Parietal lobe (tissue), 1 donor: ENCODE results near the gene HUS1. TPM values are rescaled to one million over a fixed set of nuclear protein-coding genes. Genes with fewer than 3 reads are reported as not detected.

Source experiments
- total RNA-seq: library from RNA; depleted of rRNA; stranded (reverse); fragments of >200 nt; gene quantifications from one replicate; pipeline ENCODE4 v1.2.3, GENCODE V29; 2014

The HUS1 gene
- total RNA-seq, result 27.5 TPM

DNA sequence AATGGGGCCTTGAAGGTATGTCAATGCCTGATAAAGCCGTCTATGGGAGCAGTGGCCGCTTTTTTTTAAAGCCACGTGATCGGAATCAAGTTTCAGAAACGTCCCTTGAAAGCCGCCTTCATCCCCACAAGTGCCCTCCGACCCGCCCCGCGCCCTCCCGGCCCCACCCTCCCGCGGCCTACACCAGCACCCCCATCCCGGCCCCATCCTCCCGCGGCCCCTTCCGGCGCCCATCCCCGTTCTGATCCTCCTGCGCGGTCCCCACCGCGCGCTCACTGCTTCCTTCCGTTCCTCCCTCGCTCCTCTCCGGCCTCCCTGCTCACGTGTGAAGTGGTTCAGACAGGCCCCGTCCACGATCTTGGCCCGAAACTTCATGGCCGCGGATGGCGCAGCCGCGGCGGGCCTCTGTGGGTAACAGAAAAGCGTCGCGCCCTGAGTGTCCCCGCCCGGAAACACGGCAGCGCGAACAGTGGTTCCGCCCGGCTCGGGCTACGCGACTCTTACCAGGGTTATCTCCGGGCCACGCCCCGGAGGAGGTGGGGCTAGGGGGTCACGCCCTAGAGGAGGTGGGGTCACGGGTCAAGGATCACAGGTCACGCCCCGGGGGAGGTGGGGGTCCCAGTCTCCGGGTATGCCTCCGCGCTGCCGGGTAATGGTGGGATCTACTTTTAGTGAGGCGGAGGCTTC, at the start of gene HUS1:
Gene HUS1, minus strand, starts transcription at position 471 of the 687 bp plus-strand sequence. Its CDS starts 96 bp downstream, at position 375.

GRCh38 chr7:48028938-48029337, 49.5 kb upstream of the HUS1 start, which contains the start of gene SUN3:
SUN3 (minus strand) TSS chr7:48029107; CDS start chr7:48028938, 169 bp downstream.

DNA sequence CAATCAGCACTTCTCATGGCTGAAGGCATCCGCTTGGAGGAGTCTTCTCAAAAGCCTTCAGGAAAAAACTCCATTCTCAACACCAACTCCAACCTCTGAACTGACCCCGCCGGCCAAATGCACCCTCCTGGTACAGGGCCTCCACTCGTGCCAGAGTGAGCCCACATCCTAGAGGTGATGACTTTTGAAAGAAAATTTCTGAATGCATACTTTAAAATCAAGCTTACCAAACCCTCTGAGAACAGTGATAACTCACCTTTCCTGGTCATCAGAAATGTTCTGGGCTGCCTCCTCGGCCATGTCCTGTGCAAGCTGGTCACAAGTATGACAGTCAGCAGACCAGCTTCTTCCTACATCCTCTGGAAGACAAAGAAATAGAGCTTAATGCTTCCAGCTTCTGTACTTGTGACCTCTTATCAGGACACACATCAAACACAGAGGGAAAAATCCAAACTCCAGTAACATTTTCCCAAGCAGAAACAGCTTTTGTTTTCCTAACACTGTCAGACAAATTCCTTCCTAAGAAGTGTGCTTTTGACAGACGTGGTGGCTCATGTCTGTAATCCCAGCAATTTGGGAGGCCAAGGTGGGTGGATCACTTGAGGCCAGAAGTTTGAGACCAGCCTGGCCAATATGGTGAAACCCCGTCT, 31.1 kb downstream of the HUS1 start, which contains the start of gene PKD1L1:
Gene PKD1L1, minus strand, starts transcription at position 326 of the 650 bp plus-strand sequence. Its CDS starts 26 bp downstream, at position 300.

Other genes starting within 250 kb of the HUS1 start
- gene PKD1L1, start 31.1 kb downstream of the HUS1 start, total RNA-seq, result 0.94 TPM
- gene SUN3, start 49.5 kb upstream of the HUS1 start, total RNA-seq, result not detected
- 1.3 TPM for gene C7orf57, start 55.9 kb upstream of the HUS1 start, total RNA-seq
- gene UPP1, start 109.7 kb upstream of the HUS1 start, total RNA-seq, result 4.1 TPM
- under 0.01 TPM for gene ABCA13, start 191.8 kb upstream of the HUS1 start, total RNA-seq